OCI-LY1 (cell line): ENCODE data around the gene TST.

Experiments
- H2AFZ ChIP-seq: fragments of 200-600 bp; sonication (generic), shearing (Covaris generic); 2 replicates; pipeline ENCODE4 v1.6.0; 2014; ENCODE audit warnings: antibody characterized with exemption, mild to moderate bottlenecking, low read length
- H3F3A ChIP-seq: fragments of 200-600 bp; sonication (generic), shearing (Covaris generic); 2 replicates; pipeline ENCODE4 v1.6.0; 2014; ENCODE audit warnings: mild to moderate bottlenecking, antibody characterized with exemption, low read length, moderate library complexity; ENCODE audit not compliant: insufficient read depth
- H3K27ac ChIP-seq: fragments of 200-600 bp; sonication (generic); 2 replicates; pipeline ENCODE4 v1.5.1; 2014; ENCODE audit warnings: low read length, mixed run types, mild to moderate bottlenecking, low read depth; ENCODE audit not compliant: poor library complexity, severe bottlenecking
- H3K27me3 ChIP-seq: fragments of 200-600 bp; sonication (generic); 2 replicates; pipeline ENCODE4 v1.6.0; 2014; ENCODE audit warnings: antibody characterized with exemption, mild to moderate bottlenecking, low read length, moderate library complexity; ENCODE audit not compliant: insufficient read depth
- H3K36me3 ChIP-seq: fragments of 200-600 bp; sonication (generic); 2 replicates; pipeline ENCODE4 v1.6.1; 2014; ENCODE audit warnings: mild to moderate bottlenecking, antibody characterized with exemption, low read length, moderate library complexity, mixed read lengths; ENCODE audit not compliant: insufficient read depth
- H3K4me1 ChIP-seq: fragments of 200-600 bp; sonication (generic); 2 replicates; pipeline ENCODE4 v1.5.1; 2014; ENCODE audit warnings: mild to moderate bottlenecking, low read length, moderate library complexity; ENCODE audit not compliant: insufficient read depth, severe bottlenecking
- H3K4me2 ChIP-seq: fragments of 200-600 bp; sonication (generic), shearing (Covaris generic); 2 replicates; pipeline ENCODE4 v1.6.1; 2014; ENCODE audit warnings: low read length
- H3K4me3 ChIP-seq: fragments of 200-600 bp; sonication (generic); 2 replicates; pipeline ENCODE4 v1.5.1; 2014; ENCODE audit warnings: low read length, low read depth, mild to moderate bottlenecking, mixed read lengths; ENCODE audit not compliant: poor library complexity, severe bottlenecking
- H3K79me2 ChIP-seq: fragments of 200-600 bp; shearing (Covaris generic); 2 replicates; pipeline ENCODE4 v1.6.1; 2016; ENCODE audit warnings: mixed run types, low read length, mixed read lengths; ENCODE audit not compliant: insufficient read depth
- H3K9ac ChIP-seq: fragments of 200-600 bp; sonication (generic), shearing (Covaris generic); 2 replicates; pipeline ENCODE4 v1.6.1; 2014; ENCODE audit warnings: mild to moderate bottlenecking, low read length, mixed read lengths
- H3K9me2 ChIP-seq: fragments of 200-600 bp; sonication (generic), shearing (Covaris generic); 2 replicates; pipeline ENCODE4 v1.6.1; 2014; ENCODE audit warnings: low read depth, mild to moderate bottlenecking, low read length, mixed read lengths
- H3K9me3 ChIP-seq: fragments of 200-600 bp; shearing (Covaris generic); 2 replicates; pipeline ENCODE4 v1.6.1; 2014; ENCODE audit warnings: low read length, mixed read lengths
- H4K20me1 ChIP-seq: fragments of 200-600 bp; sonication (generic), shearing (Covaris generic); 2 replicates; pipeline ENCODE4 v1.6.0; 2016; ENCODE audit warnings: mild to moderate bottlenecking, low read length; ENCODE audit not compliant: insufficient read depth
- CTCF ChIP-seq: fragments of 200-600 bp; sonication (generic), shearing (Covaris generic); IDR thresholded peaks from 2 replicates; pipeline ENCODE4 v1.5.1; 2017; ENCODE audit warnings: mild to moderate bottlenecking, antibody characterized with exemption, low read length, moderate library complexity, mixed read lengths
- EZH2 ChIP-seq: fragments of 200-600 bp; sonication (generic), shearing (Covaris generic); IDR thresholded peaks from 2 replicates; pipeline ENCODE4 v1.8.0; 2017; ENCODE audit warnings: borderline replicate concordance, mixed run types, mild to moderate bottlenecking, antibody characterized with exemption, low read length, moderate library complexity, mixed read lengths

Gene TST

GRCh38 chr22:36971341-36972125 lies 47.7 kb downstream of the TST start:
- no peaks in the 10 kb centered on the region for H3K79me2 ChIP-seq
- H3K9me3 ChIP-seq = no peaks in the 10 kb centered on the region
- no peak overlapping the region for H3K27ac ChIP-seq
- H3K4me1 ChIP-seq = no peaks in the 10 kb centered on the region
- H3K4me2 ChIP-seq = no peak overlapping the region
- H3K4me3 ChIP-seq = no peak overlapping the region
- TF ChIP-seq EZH2 (no peak), CTCF (no peak)
- H3K27me3 ChIP-seq = no peaks in the 10 kb centered on the region
- H2AFZ ChIP-seq = no peak overlapping the region
- H4K20me1 ChIP-seq = no peaks in the 10 kb centered on the region
- H3K9ac ChIP-seq = no peak overlapping the region
- peaks cover under 1% of the 10 kb centered on the region; the same call in 1 of the 2 replicates for H3F3A ChIP-seq
- H3K36me3 ChIP-seq = no peaks in the 10 kb centered on the region
- H3K9me2 ChIP-seq = no peaks in the 10 kb centered on the region

- no peaks in the 10 kb centered on the region for H3K4me1 ChIP-seq
- TF ChIP-seq EZH2 = no peak
- TF ChIP-seq CTCF = no peak
- no peak overlapping the region for H3K4me2 ChIP-seq
- H2AFZ ChIP-seq = no peak overlapping the region
- no peak overlapping the region for H3K27ac ChIP-seq
- no peak overlapping the region for H3K9ac ChIP-seq
- no peak overlapping the region for H3K4me3 ChIP-seq
- H3K36me3 ChIP-seq = no peaks in the 10 kb centered on the region
- H3K27me3 ChIP-seq = no peaks in the 10 kb centered on the region; the same call in 1 of the 2 replicates
- no peaks in the 10 kb centered on the region for H3F3A ChIP-seq
- H3K9me2 ChIP-seq = no peaks in the 10 kb centered on the region
- H4K20me1 ChIP-seq = no peaks in the 10 kb centered on the region
- H3K79me2 ChIP-seq = no peaks in the 10 kb centered on the region
- no peaks in the 10 kb centered on the region for H3K9me3 ChIP-seq
Measured at GRCh38 chr22:36968249-36968964, 50.8 kb downstream of the TST start.

GRCh38 chr22:36966851-36967540 lies 52.3 kb downstream of the TST start:
- no peaks in the 10 kb centered on the region for H3K79me2 ChIP-seq
- H3K4me1 ChIP-seq = no peaks in the 10 kb centered on the region
- H4K20me1 ChIP-seq = no peaks in the 10 kb centered on the region
- no peak overlapping the region for H3K9ac ChIP-seq
- TF ChIP-seq EZH2 (no peak), CTCF (no peak)
- H3K27ac ChIP-seq = no peak overlapping the region
- H3K4me3 ChIP-seq = no peak overlapping the region
- no peaks in the 10 kb centered on the region for H3K36me3 ChIP-seq
- H3F3A ChIP-seq = no peaks in the 10 kb centered on the region
- H3K9me2 ChIP-seq = no peaks in the 10 kb centered on the region
- H3K4me2 ChIP-seq = no peak overlapping the region
- no peak overlapping the region for H2AFZ ChIP-seq
- no peaks in the 10 kb centered on the region for H3K9me3 ChIP-seq
- H3K27me3 ChIP-seq = no peaks in the 10 kb centered on the region; the same call in 1 of the 2 replicates
